ENCODE measurements around the gene PKP3.
"Not testable (repeated sequence)": the region's sequence is repeated elsewhere in the genome, so short reads cannot be mapped to it uniquely, and the experiment has no call there.

Gene PKP3

DNA sequence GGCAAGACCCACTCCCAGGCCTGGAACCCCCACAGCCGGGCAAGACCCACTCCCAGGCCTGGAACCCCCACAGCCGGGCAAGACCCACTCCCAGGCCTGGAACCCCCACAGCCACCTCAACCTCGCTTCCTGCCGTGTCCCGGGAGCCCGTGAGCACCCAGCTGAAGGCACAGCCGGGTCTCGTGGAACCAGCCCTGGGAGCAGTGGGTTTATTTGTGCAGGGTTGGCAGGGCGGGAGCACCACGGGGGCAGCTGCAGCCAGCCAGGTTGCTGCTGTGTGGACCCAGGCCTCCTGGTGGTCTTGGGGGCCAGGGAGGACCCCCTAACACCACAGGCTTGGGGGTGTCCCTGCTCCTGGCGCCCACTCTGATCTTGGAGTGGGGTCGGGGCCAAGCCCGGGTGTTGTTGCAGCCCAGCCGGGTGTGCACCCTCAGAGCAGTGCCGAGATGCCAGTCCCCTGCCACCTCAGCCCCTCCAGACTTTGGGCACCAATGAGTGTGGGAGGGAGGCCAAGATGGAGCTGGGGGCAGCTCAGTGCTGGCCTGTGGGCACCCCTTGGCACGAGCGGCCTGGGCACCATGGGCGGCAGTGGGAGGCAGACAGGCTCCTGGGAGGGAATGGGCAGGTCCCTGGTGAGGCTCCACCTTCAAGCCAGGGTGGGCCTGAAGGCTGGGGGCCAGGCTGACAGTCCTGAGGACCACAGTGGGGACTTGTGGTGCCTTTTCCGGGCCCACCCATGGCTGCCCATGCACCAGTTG lies 8.2 kb upstream of the PKP3 start:
- H3K4me3 ChIP-seq (ENCODE audit: control insufficient read depth, low read depth, low read length), result no peak overlapping the region
- DNase-seq (ENCODE audit: low read depth), result no peak

GRCh38 chr11:386483-386882 lies 7.5 kb upstream of the PKP3 start:
- no peak for TF ChIP-seq CTCF (conservative IDR thresholded peaks at IDR 0.05; ENCODE audit: control insufficient read depth, insufficient read depth, low read depth, low read length)
- no peak for DNase-seq (ENCODE audit: low read depth)
- no peak overlapping the region for H3K4me3 ChIP-seq (ENCODE audit: control insufficient read depth, low read depth, low read length)

More for the DNA sequence above, 8.2 kb upstream of the PKP3 start:
- no peak for TF ChIP-seq CTCF (conservative IDR thresholded peaks at IDR 0.05; ENCODE audit: control insufficient read depth, insufficient read depth, low read depth, low read length)

DNA sequence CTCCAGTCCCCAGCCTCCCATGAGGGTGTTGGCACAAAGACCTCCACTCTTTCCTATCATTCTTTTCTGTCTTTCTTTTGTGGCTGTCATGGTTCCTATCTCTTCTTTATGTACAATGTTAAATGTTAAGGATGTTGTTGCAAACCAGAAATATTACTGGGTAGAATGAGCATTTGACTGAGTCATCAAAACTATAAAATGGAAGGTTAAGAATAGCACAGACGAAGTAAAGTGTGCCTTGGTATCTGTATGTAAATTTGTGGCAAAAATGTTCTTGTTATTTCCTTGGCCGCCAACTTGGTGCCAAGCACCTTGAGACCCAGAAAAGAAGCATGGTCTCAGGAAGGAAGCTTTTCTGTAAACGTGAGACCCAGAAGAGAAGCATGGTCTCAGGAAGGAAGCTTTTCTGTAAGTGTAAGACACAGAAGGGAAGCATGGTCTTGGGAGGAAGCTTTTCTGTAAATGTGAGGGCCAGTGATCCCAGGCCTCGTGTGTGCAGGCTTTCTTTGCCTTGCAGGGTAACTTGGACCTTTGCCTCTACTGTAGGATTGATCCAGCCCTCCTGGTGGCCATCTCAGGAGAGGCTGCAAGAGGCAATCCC lies 6.7 kb upstream of the PKP3 start:
- DNase-seq (ENCODE audit: low read depth), result no peak
- TF ChIP-seq CTCF (conservative IDR thresholded peaks at IDR 0.05; ENCODE audit: control insufficient read depth, insufficient read depth, low read depth, low read length), result no peak

DNA sequence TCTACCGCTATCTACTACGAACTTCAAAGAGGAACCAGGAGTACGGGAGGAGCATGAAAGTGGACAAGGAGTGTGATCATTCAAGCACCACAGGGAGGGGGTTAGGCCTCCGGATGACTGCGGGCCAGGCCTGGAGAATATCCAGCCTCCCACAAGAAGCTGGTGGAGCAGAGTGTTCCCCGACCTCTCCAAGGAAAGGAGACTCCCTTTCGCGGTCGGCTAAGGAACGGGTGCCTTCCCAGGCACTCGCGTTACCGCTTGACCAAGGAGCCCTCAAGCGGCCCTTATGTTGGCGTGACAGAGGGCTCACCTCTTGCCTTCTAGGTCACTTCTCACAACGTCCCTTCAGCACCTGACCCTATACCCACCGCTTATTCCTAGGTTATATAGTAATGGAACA lies 4.6 kb upstream of the PKP3 start:
- not testable (repeated sequence) for H3K4me3 ChIP-seq (ENCODE audit: control insufficient read depth, low read depth, low read length); DNase-seq (ENCODE audit: low read depth)

More for the DNA sequence above, 6.7 kb upstream of the PKP3 start:
- no peak overlapping the region for H3K4me3 ChIP-seq (ENCODE audit: control insufficient read depth, low read depth, low read length)

GRCh38 chr11:390175-390574 lies 3.8 kb upstream of the PKP3 start:
- no peak overlapping the region for H3K4me3 ChIP-seq (ENCODE audit: control insufficient read depth, low read depth, low read length)
- DNase-seq (ENCODE audit: low read depth), result no peak
- no peak for TF ChIP-seq CTCF (conservative IDR thresholded peaks at IDR 0.05; ENCODE audit: control insufficient read depth, insufficient read depth, low read depth, low read length)

- H3K4me3 ChIP-seq (ENCODE audit: control insufficient read depth, low read depth, low read length), result no peak overlapping the region
- no peak for DNase-seq (ENCODE audit: low read depth)
- no peak for TF ChIP-seq CTCF (conservative IDR thresholded peaks at IDR 0.05; ENCODE audit: control insufficient read depth, insufficient read depth, low read depth, low read length)
Observed at GRCh38 chr11:391117-392017, 2.6 kb upstream of the PKP3 start.

All from fibroblast of mammary gland (primary cell).